ENCODE data around the gene LSM3.

GRCh38 chr3:14228681-14229470 lies 50.3 kb downstream of the LSM3 start:
- TF ChIP-seq, protein P1, sequence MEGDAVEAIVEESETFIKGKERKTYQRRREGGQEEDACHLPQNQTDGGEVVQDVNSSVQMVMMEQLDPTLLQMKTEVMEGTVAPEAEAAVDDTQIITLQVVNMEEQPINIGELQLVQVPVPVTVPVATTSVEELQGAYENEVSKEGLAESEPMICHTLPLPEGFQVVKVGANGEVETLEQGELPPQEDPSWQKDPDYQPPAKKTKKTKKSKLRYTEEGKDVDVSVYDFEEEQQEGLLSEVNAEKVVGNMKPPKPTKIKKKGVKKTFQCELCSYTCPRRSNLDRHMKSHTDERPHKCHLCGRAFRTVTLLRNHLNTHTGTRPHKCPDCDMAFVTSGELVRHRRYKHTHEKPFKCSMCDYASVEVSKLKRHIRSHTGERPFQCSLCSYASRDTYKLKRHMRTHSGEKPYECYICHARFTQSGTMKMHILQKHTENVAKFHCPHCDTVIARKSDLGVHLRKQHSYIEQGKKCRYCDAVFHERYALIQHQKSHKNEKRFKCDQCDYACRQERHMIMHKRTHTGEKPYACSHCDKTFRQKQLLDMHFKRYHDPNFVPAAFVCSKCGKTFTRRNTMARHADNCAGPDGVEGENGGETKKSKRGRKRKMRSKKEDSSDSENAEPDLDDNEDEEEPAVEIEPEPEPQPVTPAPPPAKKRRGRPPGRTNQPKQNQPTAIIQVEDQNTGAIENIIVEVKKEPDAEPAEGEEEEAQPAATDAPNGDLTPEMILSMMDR (conservative IDR thresholded peaks at IDR 0.05; ENCODE audit: low read length): no peak
- no peak for TF ChIP-seq EZH2phosphoT487 (IDR thresholded peaks at IDR 0.05; ENCODE audit: borderline replicate concordance, low read depth, low read length)
